ENCODE measurements around the gene PRKCH. TPM values are rescaled to one million over a fixed set of nuclear protein-coding genes. Genes with fewer than 3 reads are reported as not detected.
A peak's percentile ranks its signal among the peaks of the same experiment; 100 is the strongest.

PRKCH gene
- total RNA-seq, 2 donors from 2014 or later, result 18.2 to 82.4 TPM

DNA sequence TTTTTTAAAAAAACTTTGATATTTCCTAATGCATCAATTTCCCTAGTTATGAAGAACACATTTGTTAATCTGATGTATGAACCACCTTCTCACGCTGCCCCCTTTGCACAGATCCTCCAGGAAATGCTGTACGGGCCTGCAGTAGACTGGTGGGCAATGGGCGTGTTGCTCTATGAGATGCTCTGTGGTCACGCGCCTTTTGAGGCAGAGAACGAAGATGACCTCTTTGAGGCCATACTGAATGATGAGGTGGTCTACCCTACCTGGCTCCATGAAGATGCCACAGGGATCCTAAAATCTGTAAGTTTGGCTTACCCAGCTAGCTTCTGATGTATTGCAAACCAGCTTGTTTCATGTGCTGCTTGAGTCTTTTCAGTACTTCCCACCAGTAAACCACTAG, 208.9 kb downstream of the PRKCH start:
- 79 to 80% methylated on average over 6 of the region's 6 CpGs for WGBS, 2 donors
- Histone ChIP-seq H3K27ac (peak overlapping the region in 3 of 4 donors; percentile 60 to 84 (median 69)), H3K4me1 (peaks cover 88% of the 10 kb centered on the region)

DNA sequence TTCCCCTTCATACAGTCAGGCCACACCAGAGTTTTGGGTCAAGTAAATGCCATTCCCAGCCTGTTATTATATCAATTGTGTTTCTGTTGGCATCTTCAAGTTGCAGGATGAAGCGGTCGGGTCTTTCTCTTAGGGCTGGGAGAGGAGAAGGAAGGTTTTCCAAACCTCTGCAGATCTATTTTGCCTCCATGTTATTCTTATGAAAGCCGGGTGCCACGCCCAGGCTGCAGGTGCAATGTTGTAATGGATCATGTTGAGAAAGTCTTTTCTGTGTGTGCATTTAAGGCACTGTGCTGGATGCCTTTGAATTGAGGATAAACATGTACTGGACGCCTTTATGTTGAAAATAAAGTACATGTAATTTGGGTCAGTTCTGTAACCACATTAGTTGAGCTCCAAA, 209.5 kb downstream of the PRKCH start:
- Histone ChIP-seq H3K27me3 (no peaks in the 10 kb centered on the region), H3K4me3 (no peak overlapping the region), H3K4me1 (peaks cover 87% of the 10 kb centered on the region), H3K36me3 (replicated peaks in 1 of 2; ENCODE audit: insufficient read depth in 1 of 2, low read depth in 2 of 2) (no peaks in the 10 kb centered on the region), H3K27ac (peak overlapping the region; percentile 60 to 84 (median 66)), H3K9me3 (no peaks in the 10 kb centered on the region)
- no peak for TF ChIP-seq POLR2A (IDR thresholded peaks at IDR 0.05)
- TF ChIP-seq, protein P1, sequence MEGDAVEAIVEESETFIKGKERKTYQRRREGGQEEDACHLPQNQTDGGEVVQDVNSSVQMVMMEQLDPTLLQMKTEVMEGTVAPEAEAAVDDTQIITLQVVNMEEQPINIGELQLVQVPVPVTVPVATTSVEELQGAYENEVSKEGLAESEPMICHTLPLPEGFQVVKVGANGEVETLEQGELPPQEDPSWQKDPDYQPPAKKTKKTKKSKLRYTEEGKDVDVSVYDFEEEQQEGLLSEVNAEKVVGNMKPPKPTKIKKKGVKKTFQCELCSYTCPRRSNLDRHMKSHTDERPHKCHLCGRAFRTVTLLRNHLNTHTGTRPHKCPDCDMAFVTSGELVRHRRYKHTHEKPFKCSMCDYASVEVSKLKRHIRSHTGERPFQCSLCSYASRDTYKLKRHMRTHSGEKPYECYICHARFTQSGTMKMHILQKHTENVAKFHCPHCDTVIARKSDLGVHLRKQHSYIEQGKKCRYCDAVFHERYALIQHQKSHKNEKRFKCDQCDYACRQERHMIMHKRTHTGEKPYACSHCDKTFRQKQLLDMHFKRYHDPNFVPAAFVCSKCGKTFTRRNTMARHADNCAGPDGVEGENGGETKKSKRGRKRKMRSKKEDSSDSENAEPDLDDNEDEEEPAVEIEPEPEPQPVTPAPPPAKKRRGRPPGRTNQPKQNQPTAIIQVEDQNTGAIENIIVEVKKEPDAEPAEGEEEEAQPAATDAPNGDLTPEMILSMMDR (IDR thresholded peaks at IDR 0.05), result no peak
- 73 to 86% methylated on average over 5 of the region's 5 CpGs for WGBS, 2 donors
- ATAC-seq (no peak), DNase-seq (no peak)
- intact Hi-C loops (cut with DNase I), result loop anchor here (10.0 kb wide), 1 partner anchor 46 kb away; no protein-coding TSS in a partner anchor

More for the DNA sequence above, 208.9 kb downstream of the PRKCH start:
- no peak for TF ChIP-seq POLR2A (IDR thresholded peaks at IDR 0.05)
- TF ChIP-seq, protein P1 (IDR thresholded peaks at IDR 0.05), result no peak
- intact Hi-C loops (cut with DNase I), result loop anchor here (10.0 kb wide), 1 partner anchor 45 kb away; no protein-coding TSS in a partner anchor
- Histone ChIP-seq H3K27me3 (no peaks in the 10 kb centered on the region), H3K36me3 (replicated peaks in 1 of 2; ENCODE audit: insufficient read depth in 1 of 2, low read depth in 2 of 2) (no peaks in the 10 kb centered on the region), H3K4me3 (no peak overlapping the region), H3K9me3 (no peaks in the 10 kb centered on the region)
- DNase-seq, result no peak
- ATAC-seq, result no peak

DNA sequence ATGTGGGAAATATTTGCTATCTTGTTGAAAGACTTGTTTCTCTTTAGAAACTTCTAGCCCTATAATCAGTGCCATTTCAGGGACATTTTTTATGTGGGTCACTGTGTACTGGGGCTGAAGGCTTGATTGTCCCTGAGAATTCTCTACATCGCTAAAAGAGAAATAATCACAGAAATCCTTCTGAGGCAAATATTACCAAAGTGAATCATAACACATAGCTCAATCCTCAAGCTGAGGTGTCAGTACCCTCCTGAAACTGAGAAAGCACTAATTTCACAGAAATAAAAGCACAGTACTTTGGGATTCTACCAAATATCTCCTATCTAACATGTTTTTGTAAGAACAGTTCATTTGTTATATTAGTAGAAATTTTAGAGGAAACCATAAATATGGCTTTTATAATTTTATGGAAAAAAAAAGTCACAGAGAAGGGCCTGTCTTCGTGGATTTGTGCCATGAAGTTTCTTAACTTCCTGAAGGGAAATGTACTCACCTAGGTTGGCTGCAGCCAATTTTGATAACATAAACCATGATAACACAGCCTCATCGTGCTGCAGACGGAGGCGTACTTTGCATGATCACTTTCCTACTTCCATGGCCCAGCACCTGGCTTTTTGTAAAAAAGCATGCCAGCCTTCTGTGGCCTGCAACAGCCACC, 210.2 kb downstream of the PRKCH start:
- H3K36me3 ChIP-seq (replicated peaks in 1 of 2; ENCODE audit: insufficient read depth in 1 of 2, low read depth in 2 of 2), result no peaks in the 10 kb centered on the region
- H3K27ac ChIP-seq, result peak overlapping the region; percentile 60 to 84 (median 66)
- H3K4me3 ChIP-seq, result no peak overlapping the region
- peak in 3 of 4 donors; percentile 55 to 74 (median 66) for DNase-seq
- H3K9me3 ChIP-seq, result no peaks in the 10 kb centered on the region
- intact Hi-C loops (cut with DNase I), result loop anchor here (10.0 kb wide), 1 partner anchor 47 kb away; no protein-coding TSS in a partner anchor
- H3K27me3 ChIP-seq, result no peaks in the 10 kb centered on the region
- WGBS, 2 donors, result 6 to 7% methylated on average over 5 of the region's 5 CpGs
- peaks cover 85% of the 10 kb centered on the region for H3K4me1 ChIP-seq
- no peak for TF ChIP-seq POLR2A (IDR thresholded peaks at IDR 0.05)
- TF ChIP-seq, protein P1 (IDR thresholded peaks at IDR 0.05), result no peak
- ATAC-seq, result peak; percentile 47

DNA sequence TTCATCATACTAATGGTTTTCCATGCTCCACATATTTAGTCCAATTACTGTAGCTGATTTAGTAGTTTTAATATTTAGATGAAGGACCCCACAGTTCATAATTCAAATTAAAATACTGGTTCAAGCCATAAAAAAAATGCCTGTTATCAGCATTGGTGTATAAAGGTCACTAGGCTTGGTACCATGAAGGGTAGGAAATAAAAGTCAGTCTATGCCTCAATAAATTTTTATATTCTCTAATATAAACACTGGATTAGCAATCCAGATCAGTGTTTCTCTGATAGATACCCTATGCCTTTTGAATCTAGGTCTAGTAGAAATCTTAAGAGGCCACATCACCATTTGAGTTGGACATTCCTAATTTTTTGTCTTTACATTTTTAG, 210.7 kb downstream of the PRKCH start:
- H3K36me3 ChIP-seq (replicated peaks in 1 of 2; ENCODE audit: insufficient read depth in 1 of 2, low read depth in 2 of 2), result no peaks in the 10 kb centered on the region
- no peak for ATAC-seq
- no peak for DNase-seq
- TF ChIP-seq, protein P1 (IDR thresholded peaks at IDR 0.05), result no peak
- TF ChIP-seq POLR2A (IDR thresholded peaks at IDR 0.05), result no peak
- H3K27ac ChIP-seq, result peak overlapping the region; percentile 2 to 84 (median 64)
- no peak overlapping the region for H3K4me3 ChIP-seq
- intact Hi-C loops (cut with DNase I), result loop anchor here (10.0 kb wide), 1 partner anchor 47 kb away; no protein-coding TSS in a partner anchor
- no peaks in the 10 kb centered on the region for H3K9me3 ChIP-seq
- peaks cover 85% of the 10 kb centered on the region for H3K4me1 ChIP-seq
- no peaks in the 10 kb centered on the region for H3K27me3 ChIP-seq

All from body of pancreas (tissue), 4 donors.